ENCODE data around the gene FOXN3. TPM values are rescaled to one million over a fixed set of nuclear protein-coding genes. Genes with fewer than 3 reads are reported as not detected.
A peak's percentile ranks its signal among the peaks of the same experiment; 100 is the strongest.

The FOXN3 gene
- total RNA-seq, 1 experiment from 2014 or later, result 125 TPM

DNA sequence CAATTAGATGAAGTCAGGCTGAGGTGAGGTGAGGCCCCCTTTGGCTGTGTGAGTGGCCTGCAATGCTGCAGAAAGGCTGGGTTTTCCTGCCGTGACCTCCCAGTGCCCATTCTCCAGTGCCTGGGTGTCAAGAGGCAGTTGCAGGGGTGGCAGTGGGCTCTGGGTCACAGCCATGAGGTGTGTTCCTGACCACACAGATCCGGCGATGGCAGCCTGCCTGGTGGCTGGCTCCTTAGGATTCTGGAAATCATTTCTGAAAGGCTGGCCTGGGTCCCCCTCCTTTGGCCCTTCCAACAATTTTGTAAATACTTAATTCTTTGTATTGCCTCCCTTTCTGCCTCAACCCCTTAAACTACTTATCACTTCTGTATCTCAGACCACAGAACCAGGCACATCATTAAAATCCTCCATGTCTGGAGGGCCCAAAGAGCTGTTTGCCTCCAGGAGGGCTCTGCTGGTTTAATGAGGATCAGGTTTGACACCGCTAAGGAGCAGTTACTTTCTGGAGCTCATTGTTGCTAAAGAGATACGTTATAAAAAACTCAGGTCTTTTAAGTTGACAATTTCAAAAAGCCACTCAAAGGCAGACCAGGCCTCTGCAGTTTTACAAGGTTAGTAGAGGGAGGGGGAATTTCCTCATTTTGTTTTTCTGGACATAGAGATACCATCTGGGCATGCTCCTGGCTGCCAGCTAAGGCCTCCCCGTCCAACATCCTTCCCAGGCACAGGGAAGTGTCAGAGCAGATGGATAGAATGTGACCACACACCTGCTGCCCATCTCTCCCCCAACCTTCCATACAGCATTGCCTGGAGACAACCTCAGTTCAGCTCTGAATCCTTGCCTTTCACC is 204.4 kb downstream of the FOXN3 start:
- no peak overlapping the region for H3K4ac ChIP-seq (ENCODE audit: low read depth, low read length)
- DNase-seq, result no peak
- Mint-ChIP-seq H3K27me3 (ENCODE audit: low read depth) (no peaks in the 10 kb centered on the region), H3K4me3 (no peak overlapping the region), H3K36me3 (ENCODE audit: insufficient read depth in 1 of 3, low read depth in 3 of 3) (peaks cover 0 to 11% (median 0%) of the 10 kb centered on the region in 3 experiments; a peak in 4 of 7 replicates), H3K4me1 (peaks cover 45 to 50% of the 10 kb centered on the region in 2 experiments), H3K9me3 (no peaks in the 10 kb centered on the region), H3K27ac (peak overlapping the region in 2 of 3 experiments; percentile 32 to 82; a peak in 2 of 7 replicates)
- no peak overlapping the region for H3K23ac ChIP-seq (ENCODE audit: insufficient read length, low read depth, low read length)
- H3K79me2 ChIP-seq (ENCODE audit: insufficient read depth, low read length), result peaks cover 3% of the 10 kb centered on the region; the same call in 1 of the 2 replicates
- H2BK12ac ChIP-seq (ENCODE audit: insufficient read length, low read depth, low read length), result no peak overlapping the region
- H3K9me3 ChIP-seq (ENCODE audit: control insufficient read depth, low read depth, low read length), result no peaks in the 10 kb centered on the region
- H4K5ac ChIP-seq (ENCODE audit: insufficient read length, low read depth, low read length), result no peak overlapping the region
- H3K4me2 ChIP-seq (ENCODE audit: insufficient read depth, insufficient read length, low read length), result no peak overlapping the region
- no peak overlapping the region for H4K8ac ChIP-seq (replicated peaks; ENCODE audit: insufficient read length, low read depth, low read length)
- H2BK5ac ChIP-seq (ENCODE audit: insufficient read length, low read length), result no peak overlapping the region
- H2BK120ac ChIP-seq (ENCODE audit: low read depth, low read length, poor library complexity, severe bottlenecking), result no peak overlapping the region
- no peaks in the 10 kb centered on the region for H3K79me1 ChIP-seq (ENCODE audit: insufficient read depth, low read depth, low read length, poor library complexity, severe bottlenecking)
- H2AK5ac ChIP-seq (ENCODE audit: insufficient read length, low read length), result no peak overlapping the region
- TF ChIP-seq, protein P1, sequence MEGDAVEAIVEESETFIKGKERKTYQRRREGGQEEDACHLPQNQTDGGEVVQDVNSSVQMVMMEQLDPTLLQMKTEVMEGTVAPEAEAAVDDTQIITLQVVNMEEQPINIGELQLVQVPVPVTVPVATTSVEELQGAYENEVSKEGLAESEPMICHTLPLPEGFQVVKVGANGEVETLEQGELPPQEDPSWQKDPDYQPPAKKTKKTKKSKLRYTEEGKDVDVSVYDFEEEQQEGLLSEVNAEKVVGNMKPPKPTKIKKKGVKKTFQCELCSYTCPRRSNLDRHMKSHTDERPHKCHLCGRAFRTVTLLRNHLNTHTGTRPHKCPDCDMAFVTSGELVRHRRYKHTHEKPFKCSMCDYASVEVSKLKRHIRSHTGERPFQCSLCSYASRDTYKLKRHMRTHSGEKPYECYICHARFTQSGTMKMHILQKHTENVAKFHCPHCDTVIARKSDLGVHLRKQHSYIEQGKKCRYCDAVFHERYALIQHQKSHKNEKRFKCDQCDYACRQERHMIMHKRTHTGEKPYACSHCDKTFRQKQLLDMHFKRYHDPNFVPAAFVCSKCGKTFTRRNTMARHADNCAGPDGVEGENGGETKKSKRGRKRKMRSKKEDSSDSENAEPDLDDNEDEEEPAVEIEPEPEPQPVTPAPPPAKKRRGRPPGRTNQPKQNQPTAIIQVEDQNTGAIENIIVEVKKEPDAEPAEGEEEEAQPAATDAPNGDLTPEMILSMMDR (conservative IDR thresholded peaks at IDR 0.05), result no peak
- H2BK20ac ChIP-seq (ENCODE audit: low read depth, low read length, poor library complexity, severe bottlenecking), result no peak overlapping the region
- H3K27me3 ChIP-seq (ENCODE audit: insufficient read depth, low read length), result no peaks in the 10 kb centered on the region
- no peak overlapping the region for H2AFZ ChIP-seq (ENCODE audit: low read length)
- H3K4me1 ChIP-seq (ENCODE audit: insufficient read depth, low read length), result peaks cover 5% of the 10 kb centered on the region; the same call in 1 of the 2 replicates
- H4K91ac ChIP-seq (ENCODE audit: insufficient read length, low read depth, low read length), result no peak overlapping the region
- no peak overlapping the region for H3K14ac ChIP-seq (ENCODE audit: insufficient read depth, low read length)
- H3K27ac ChIP-seq (ENCODE audit: insufficient read length, low read depth, low read length), result no peak overlapping the region
- H3K18ac ChIP-seq (ENCODE audit: insufficient read length, low read depth, low read length), result no peak overlapping the region
- H3T11ph ChIP-seq (ENCODE audit: low read length), result no peak overlapping the region
- no peak overlapping the region for H3K56ac ChIP-seq (ENCODE audit: insufficient read length, low read depth, low read length)
- H4K20me1 ChIP-seq (ENCODE audit: control insufficient read depth, insufficient read depth, insufficient read length), result no peaks in the 10 kb centered on the region
- H2BK15ac ChIP-seq (ENCODE audit: low read depth, low read length), result no peak overlapping the region
- no CpG with 5 or more reads among the region's 6 CpGs for WGBS (ENCODE audit: extremely low coverage, insufficient read length, low lambda C conversion rate)
- H3K9ac ChIP-seq (ENCODE audit: extremely low read depth, insufficient read length, low read length), result no peak overlapping the region
- H3K23me2 ChIP-seq (ENCODE audit: insufficient read length, low read depth, low read length, poor library complexity, severe bottlenecking), result no peaks in the 10 kb centered on the region
